OCI-LY1 (cell line): Measurements from ENCODE around the gene PPP1R17.

Experiments
- H2AFZ ChIP-seq: fragments of 200-600 bp; sonication (generic), shearing (Covaris generic); 2 replicates; pipeline ENCODE4 v1.6.0; 2014; ENCODE audit warnings: antibody characterized with exemption, mild to moderate bottlenecking, low read length
- H3F3A ChIP-seq: fragments of 200-600 bp; sonication (generic), shearing (Covaris generic); 2 replicates; pipeline ENCODE4 v1.6.0; 2014; ENCODE audit warnings: mild to moderate bottlenecking, antibody characterized with exemption, low read length, moderate library complexity; ENCODE audit not compliant: insufficient read depth
- H3K27ac ChIP-seq: fragments of 200-600 bp; sonication (generic); 2 replicates; pipeline ENCODE4 v1.5.1; 2014; ENCODE audit warnings: low read length, mixed run types, mild to moderate bottlenecking, low read depth; ENCODE audit not compliant: poor library complexity, severe bottlenecking
- H3K27me3 ChIP-seq: fragments of 200-600 bp; sonication (generic); 2 replicates; pipeline ENCODE4 v1.6.0; 2014; ENCODE audit warnings: antibody characterized with exemption, mild to moderate bottlenecking, low read length, moderate library complexity; ENCODE audit not compliant: insufficient read depth
- H3K36me3 ChIP-seq: fragments of 200-600 bp; sonication (generic); 2 replicates; pipeline ENCODE4 v1.6.1; 2014; ENCODE audit warnings: mild to moderate bottlenecking, antibody characterized with exemption, low read length, moderate library complexity, mixed read lengths; ENCODE audit not compliant: insufficient read depth
- H3K4me1 ChIP-seq: fragments of 200-600 bp; sonication (generic); 2 replicates; pipeline ENCODE4 v1.5.1; 2014; ENCODE audit warnings: mild to moderate bottlenecking, low read length, moderate library complexity; ENCODE audit not compliant: insufficient read depth, severe bottlenecking
- H3K4me2 ChIP-seq: fragments of 200-600 bp; sonication (generic), shearing (Covaris generic); 2 replicates; pipeline ENCODE4 v1.6.1; 2014; ENCODE audit warnings: low read length
- H3K4me3 ChIP-seq: fragments of 200-600 bp; sonication (generic); 2 replicates; pipeline ENCODE4 v1.5.1; 2014; ENCODE audit warnings: low read length, low read depth, mild to moderate bottlenecking, mixed read lengths; ENCODE audit not compliant: poor library complexity, severe bottlenecking
- H3K79me2 ChIP-seq: fragments of 200-600 bp; shearing (Covaris generic); 2 replicates; pipeline ENCODE4 v1.6.1; 2016; ENCODE audit warnings: mixed run types, low read length, mixed read lengths; ENCODE audit not compliant: insufficient read depth
- H3K9ac ChIP-seq: fragments of 200-600 bp; sonication (generic), shearing (Covaris generic); 2 replicates; pipeline ENCODE4 v1.6.1; 2014; ENCODE audit warnings: mild to moderate bottlenecking, low read length, mixed read lengths
- H3K9me2 ChIP-seq: fragments of 200-600 bp; sonication (generic), shearing (Covaris generic); 2 replicates; pipeline ENCODE4 v1.6.1; 2014; ENCODE audit warnings: low read depth, mild to moderate bottlenecking, low read length, mixed read lengths
- H3K9me3 ChIP-seq: fragments of 200-600 bp; shearing (Covaris generic); 2 replicates; pipeline ENCODE4 v1.6.1; 2014; ENCODE audit warnings: low read length, mixed read lengths
- H4K20me1 ChIP-seq: fragments of 200-600 bp; sonication (generic), shearing (Covaris generic); 2 replicates; pipeline ENCODE4 v1.6.0; 2016; ENCODE audit warnings: mild to moderate bottlenecking, low read length; ENCODE audit not compliant: insufficient read depth
- EZH2 ChIP-seq: fragments of 200-600 bp; sonication (generic), shearing (Covaris generic); IDR thresholded peaks from 2 replicates; pipeline ENCODE4 v1.8.0; 2017; ENCODE audit warnings: borderline replicate concordance, mixed run types, mild to moderate bottlenecking, antibody characterized with exemption, low read length, moderate library complexity, mixed read lengths
- TF ChIP-seq, protein P1 (sequence below): fragments of 200-600 bp; sonication (generic), shearing (Covaris generic); IDR thresholded peaks from 2 replicates; pipeline ENCODE4 v1.5.1; 2017; ENCODE audit warnings: mild to moderate bottlenecking, antibody characterized with exemption, low read length, moderate library complexity, mixed read lengths

PPP1R17 gene

GRCh38 chr7:31646942-31647341 is 40.1 kb upstream of the PPP1R17 start:
- no peaks in the 10 kb centered on the region for H3K9me2 ChIP-seq
- H3K36me3 ChIP-seq = no peaks in the 10 kb centered on the region
- H3K4me3 ChIP-seq = no peak overlapping the region
- no peaks in the 10 kb centered on the region for H4K20me1 ChIP-seq
- TF ChIP-seq, protein P1, sequence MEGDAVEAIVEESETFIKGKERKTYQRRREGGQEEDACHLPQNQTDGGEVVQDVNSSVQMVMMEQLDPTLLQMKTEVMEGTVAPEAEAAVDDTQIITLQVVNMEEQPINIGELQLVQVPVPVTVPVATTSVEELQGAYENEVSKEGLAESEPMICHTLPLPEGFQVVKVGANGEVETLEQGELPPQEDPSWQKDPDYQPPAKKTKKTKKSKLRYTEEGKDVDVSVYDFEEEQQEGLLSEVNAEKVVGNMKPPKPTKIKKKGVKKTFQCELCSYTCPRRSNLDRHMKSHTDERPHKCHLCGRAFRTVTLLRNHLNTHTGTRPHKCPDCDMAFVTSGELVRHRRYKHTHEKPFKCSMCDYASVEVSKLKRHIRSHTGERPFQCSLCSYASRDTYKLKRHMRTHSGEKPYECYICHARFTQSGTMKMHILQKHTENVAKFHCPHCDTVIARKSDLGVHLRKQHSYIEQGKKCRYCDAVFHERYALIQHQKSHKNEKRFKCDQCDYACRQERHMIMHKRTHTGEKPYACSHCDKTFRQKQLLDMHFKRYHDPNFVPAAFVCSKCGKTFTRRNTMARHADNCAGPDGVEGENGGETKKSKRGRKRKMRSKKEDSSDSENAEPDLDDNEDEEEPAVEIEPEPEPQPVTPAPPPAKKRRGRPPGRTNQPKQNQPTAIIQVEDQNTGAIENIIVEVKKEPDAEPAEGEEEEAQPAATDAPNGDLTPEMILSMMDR = no peak
- TF ChIP-seq EZH2 = no peak
- H3K4me1 ChIP-seq = no peaks in the 10 kb centered on the region
- no peaks in the 10 kb centered on the region for H3K27me3 ChIP-seq
- no peak overlapping the region for H3K27ac ChIP-seq
- H3F3A ChIP-seq = no peaks in the 10 kb centered on the region
- H3K79me2 ChIP-seq = no peaks in the 10 kb centered on the region
- no peak overlapping the region for H2AFZ ChIP-seq
- H3K9ac ChIP-seq = no peak overlapping the region
- H3K9me3 ChIP-seq = no peaks in the 10 kb centered on the region
- H3K4me2 ChIP-seq = no peak overlapping the region

DNA sequence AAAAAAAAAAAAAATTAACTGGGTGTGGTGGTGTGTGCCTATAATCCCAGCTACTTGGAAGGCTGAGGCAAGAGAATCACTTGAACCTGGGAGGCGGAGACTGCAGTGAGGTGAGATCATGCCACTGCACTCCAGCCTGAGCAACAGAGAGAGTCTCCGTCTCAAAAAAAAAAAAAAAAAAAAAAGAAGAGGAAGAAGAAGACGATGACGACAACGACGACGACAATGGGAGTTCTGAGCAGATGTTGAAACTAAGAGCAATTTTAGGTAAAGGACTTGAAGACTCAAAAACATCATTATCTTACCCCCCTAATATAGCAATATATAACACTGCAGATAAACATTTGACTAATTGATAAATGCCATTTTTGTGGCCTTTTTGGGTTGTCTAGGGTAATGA is 39.5 kb upstream of the PPP1R17 start:
- H3K27ac ChIP-seq = no peak overlapping the region
- H3K4me1 ChIP-seq = no peaks in the 10 kb centered on the region
- H3K9me2 ChIP-seq = no peaks in the 10 kb centered on the region
- TF ChIP-seq, protein P1 = no peak
- TF ChIP-seq EZH2 = no peak
- no peaks in the 10 kb centered on the region for H3K79me2 ChIP-seq
- H3K9ac ChIP-seq = no peak overlapping the region
- H3K9me3 ChIP-seq = no peaks in the 10 kb centered on the region
- no peaks in the 10 kb centered on the region for H4K20me1 ChIP-seq
- no peak overlapping the region for H3K4me2 ChIP-seq
- no peak overlapping the region for H3K4me3 ChIP-seq
- H2AFZ ChIP-seq = no peak overlapping the region
- H3K27me3 ChIP-seq = no peaks in the 10 kb centered on the region
- H3K36me3 ChIP-seq = no peaks in the 10 kb centered on the region
- no peaks in the 10 kb centered on the region for H3F3A ChIP-seq

DNA sequence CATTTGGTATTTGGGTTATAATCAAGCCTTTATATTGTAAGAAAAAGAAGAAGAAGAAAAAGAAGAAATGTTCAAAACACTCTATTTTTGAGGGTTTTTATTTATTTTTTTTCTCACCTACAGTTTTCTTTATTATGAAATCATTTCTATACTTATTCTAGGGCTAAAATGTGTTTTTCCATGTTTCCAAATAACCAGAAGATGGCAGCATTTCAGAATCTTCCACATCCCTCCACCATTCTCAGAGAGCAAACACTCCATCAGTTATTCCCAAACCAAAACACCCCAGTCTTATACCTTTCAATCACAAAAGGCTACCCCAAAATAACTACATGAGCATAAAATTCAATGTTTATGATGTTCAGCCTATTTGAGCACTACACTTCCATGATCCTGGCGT is 38.7 kb upstream of the PPP1R17 start:
- no peaks in the 10 kb centered on the region for H4K20me1 ChIP-seq
- no peak overlapping the region for H3K9ac ChIP-seq
- H2AFZ ChIP-seq = no peak overlapping the region
- no peak overlapping the region for H3K27ac ChIP-seq
- no peaks in the 10 kb centered on the region for H3K27me3 ChIP-seq
- H3F3A ChIP-seq = no peaks in the 10 kb centered on the region
- no peak for TF ChIP-seq EZH2
- TF ChIP-seq, protein P1 = peak; percentile 9; the same call in 1 of the 2 replicates
- H3K36me3 ChIP-seq = no peaks in the 10 kb centered on the region
- H3K4me1 ChIP-seq = no peaks in the 10 kb centered on the region
- no peaks in the 10 kb centered on the region for H3K9me3 ChIP-seq
- H3K4me2 ChIP-seq = no peak overlapping the region
- no peak overlapping the region for H3K4me3 ChIP-seq
- no peaks in the 10 kb centered on the region for H3K9me2 ChIP-seq
- H3K79me2 ChIP-seq = no peaks in the 10 kb centered on the region
